AG09309 (cell line): ENCODE results near the gene CHPF.
A peak's percentile ranks its signal among the peaks of the same experiment; 100 is the strongest.

Experiments used
- DNase-seq: peaks from one replicate; pipeline ENCODE4 v3.0.0-alpha.2; 2010; ENCODE audit warnings: low read depth
- H3K4me3 ChIP-seq: 2 replicates; pipeline ENCODE4 v1.5.1; 2011; ENCODE audit warnings: mild to moderate bottlenecking, low read depth, low read length, moderate library complexity; ENCODE audit not compliant: control insufficient read depth
- CTCF ChIP-seq: IDR thresholded peaks from 2 replicates; pipeline ENCODE4 v1.5.1; 2011; ENCODE audit warnings: mild to moderate bottlenecking, low read depth, low read length, inconsistent platforms; ENCODE audit not compliant: insufficient read depth, control insufficient read depth; ENCODE audit errors: missing control alignments

Gene CHPF

GRCh38 chr2:219552382-219553167 lies 9.0 kb upstream of the CHPF start:
- no peak for DNase-seq
- H3K4me3 ChIP-seq, result peak overlapping the region; percentile 57
- no peak for TF ChIP-seq CTCF

GRCh38 chr2:219551441-219552381 lies 8.1 kb upstream of the CHPF start:
- H3K4me3 ChIP-seq, result peak overlapping the region; percentile 57
- no peak for TF ChIP-seq CTCF
- DNase-seq, result no peak

- no peak for TF ChIP-seq CTCF
- DNase-seq, result no peak
- no peak overlapping the region for H3K4me3 ChIP-seq
These were observed 6.0 kb upstream of the CHPF start for GRCh38 chr2:219549619-219550018.

- no peak overlapping the region for H3K4me3 ChIP-seq
- TF ChIP-seq CTCF, result no peak
- no peak for DNase-seq
These were observed 5.4 kb upstream of the CHPF start for GRCh38 chr2:219548990-219549389.

- no peak overlapping the region for H3K4me3 ChIP-seq
- DNase-seq, result no peak
- TF ChIP-seq CTCF, result no peak
These were observed 4.0 kb upstream of the CHPF start for GRCh38 chr2:219547621-219548020.

GRCh38 chr2:219545943-219546352 lies 2.3 kb upstream of the CHPF start:
- DNase-seq, result no peak
- no peak for TF ChIP-seq CTCF
- no peak overlapping the region for H3K4me3 ChIP-seq
